ENCODE measurements around the gene SYPL2.

The SYPL2 gene

DNA sequence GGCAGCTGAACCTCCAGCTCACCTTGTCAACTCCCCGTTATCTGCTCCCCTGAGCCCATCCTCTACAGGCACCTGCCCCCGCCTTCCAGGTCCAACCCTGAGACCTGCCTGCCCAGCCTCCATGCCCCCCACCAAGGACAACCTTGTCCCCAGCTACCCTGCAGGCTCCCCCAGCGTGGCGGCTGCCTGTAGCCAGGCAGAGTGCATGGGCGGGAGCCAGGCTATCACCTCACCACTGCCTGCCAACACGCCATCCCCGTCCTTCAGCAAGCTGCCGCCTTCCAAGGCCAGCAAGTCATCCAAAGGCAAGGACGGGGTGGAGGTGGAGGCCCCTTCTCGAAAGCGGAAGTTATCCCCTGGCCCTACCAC lies 24.6 kb downstream of the SYPL2 start:
- Histone ChIP-seq H3K4me3 (replicated peaks; ENCODE audit: insufficient read depth, low read length) (no peak overlapping the region), H3K27me3 (ENCODE audit: insufficient read depth, poor library complexity, severe bottlenecking) (no peaks in the 10 kb centered on the region), H3K27ac (replicated peaks) (no peak overlapping the region)
- TF ChIP-seq, protein P1, sequence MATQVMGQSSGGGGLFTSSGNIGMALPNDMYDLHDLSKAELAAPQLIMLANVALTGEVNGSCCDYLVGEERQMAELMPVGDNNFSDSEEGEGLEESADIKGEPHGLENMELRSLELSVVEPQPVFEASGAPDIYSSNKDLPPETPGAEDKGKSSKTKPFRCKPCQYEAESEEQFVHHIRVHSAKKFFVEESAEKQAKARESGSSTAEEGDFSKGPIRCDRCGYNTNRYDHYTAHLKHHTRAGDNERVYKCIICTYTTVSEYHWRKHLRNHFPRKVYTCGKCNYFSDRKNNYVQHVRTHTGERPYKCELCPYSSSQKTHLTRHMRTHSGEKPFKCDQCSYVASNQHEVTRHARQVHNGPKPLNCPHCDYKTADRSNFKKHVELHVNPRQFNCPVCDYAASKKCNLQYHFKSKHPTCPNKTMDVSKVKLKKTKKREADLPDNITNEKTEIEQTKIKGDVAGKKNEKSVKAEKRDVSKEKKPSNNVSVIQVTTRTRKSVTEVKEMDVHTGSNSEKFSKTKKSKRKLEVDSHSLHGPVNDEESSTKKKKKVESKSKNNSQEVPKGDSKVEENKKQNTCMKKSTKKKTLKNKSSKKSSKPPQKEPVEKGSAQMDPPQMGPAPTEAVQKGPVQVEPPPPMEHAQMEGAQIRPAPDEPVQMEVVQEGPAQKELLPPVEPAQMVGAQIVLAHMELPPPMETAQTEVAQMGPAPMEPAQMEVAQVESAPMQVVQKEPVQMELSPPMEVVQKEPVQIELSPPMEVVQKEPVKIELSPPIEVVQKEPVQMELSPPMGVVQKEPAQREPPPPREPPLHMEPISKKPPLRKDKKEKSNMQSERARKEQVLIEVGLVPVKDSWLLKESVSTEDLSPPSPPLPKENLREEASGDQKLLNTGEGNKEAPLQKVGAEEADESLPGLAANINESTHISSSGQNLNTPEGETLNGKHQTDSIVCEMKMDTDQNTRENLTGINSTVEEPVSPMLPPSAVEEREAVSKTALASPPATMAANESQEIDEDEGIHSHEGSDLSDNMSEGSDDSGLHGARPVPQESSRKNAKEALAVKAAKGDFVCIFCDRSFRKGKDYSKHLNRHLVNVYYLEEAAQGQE (IDR thresholded peaks at IDR 0.05; ENCODE audit: insufficient replicate concordance, low read depth) = no peak
- no peak for TF ChIP-seq SPI1 (IDR thresholded peaks at IDR 0.05; ENCODE audit: borderline replicate concordance, low read depth)
- TF ChIP-seq, protein P2, sequence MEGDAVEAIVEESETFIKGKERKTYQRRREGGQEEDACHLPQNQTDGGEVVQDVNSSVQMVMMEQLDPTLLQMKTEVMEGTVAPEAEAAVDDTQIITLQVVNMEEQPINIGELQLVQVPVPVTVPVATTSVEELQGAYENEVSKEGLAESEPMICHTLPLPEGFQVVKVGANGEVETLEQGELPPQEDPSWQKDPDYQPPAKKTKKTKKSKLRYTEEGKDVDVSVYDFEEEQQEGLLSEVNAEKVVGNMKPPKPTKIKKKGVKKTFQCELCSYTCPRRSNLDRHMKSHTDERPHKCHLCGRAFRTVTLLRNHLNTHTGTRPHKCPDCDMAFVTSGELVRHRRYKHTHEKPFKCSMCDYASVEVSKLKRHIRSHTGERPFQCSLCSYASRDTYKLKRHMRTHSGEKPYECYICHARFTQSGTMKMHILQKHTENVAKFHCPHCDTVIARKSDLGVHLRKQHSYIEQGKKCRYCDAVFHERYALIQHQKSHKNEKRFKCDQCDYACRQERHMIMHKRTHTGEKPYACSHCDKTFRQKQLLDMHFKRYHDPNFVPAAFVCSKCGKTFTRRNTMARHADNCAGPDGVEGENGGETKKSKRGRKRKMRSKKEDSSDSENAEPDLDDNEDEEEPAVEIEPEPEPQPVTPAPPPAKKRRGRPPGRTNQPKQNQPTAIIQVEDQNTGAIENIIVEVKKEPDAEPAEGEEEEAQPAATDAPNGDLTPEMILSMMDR (IDR thresholded peaks at IDR 0.05; ENCODE audit: insufficient read depth, low read length) = no peak
- TF ChIP-seq GABPA (IDR thresholded peaks at IDR 0.05; ENCODE audit: low read depth) = no peak
- TF ChIP-seq POLR2AphosphoS5 (IDR thresholded peaks at IDR 0.05; ENCODE audit: low read depth) = no peak
- DNase-seq (ENCODE audit: low read depth in 1 of 2, low spot score in 1 of 2) = no peak

- H3K27ac ChIP-seq (replicated peaks) = no peak overlapping the region
- TF ChIP-seq SPI1 (IDR thresholded peaks at IDR 0.05; ENCODE audit: borderline replicate concordance, low read depth) = no peak
- TF ChIP-seq, protein P2 (IDR thresholded peaks at IDR 0.05; ENCODE audit: insufficient read depth, low read length) = no peak
- TF ChIP-seq POLR2AphosphoS5 (IDR thresholded peaks at IDR 0.05; ENCODE audit: low read depth) = no peak
- TF ChIP-seq, protein P1 (IDR thresholded peaks at IDR 0.05; ENCODE audit: insufficient replicate concordance, low read depth) = no peak
- no peak for TF ChIP-seq GABPA (IDR thresholded peaks at IDR 0.05; ENCODE audit: low read depth)
Measured at GRCh38 chr1:109491372-109491771, 25.0 kb downstream of the SYPL2 start.

GRCh38 chr1:109492779-109493178 lies 26.4 kb downstream of the SYPL2 start:
- TF ChIP-seq, protein P1 (IDR thresholded peaks at IDR 0.05; ENCODE audit: insufficient replicate concordance, low read depth) = no peak
- TF ChIP-seq GABPA (IDR thresholded peaks at IDR 0.05; ENCODE audit: low read depth) (no peak), POLR2AphosphoS5 (IDR thresholded peaks at IDR 0.05; ENCODE audit: low read depth) (no peak), SPI1 (IDR thresholded peaks at IDR 0.05; ENCODE audit: borderline replicate concordance, low read depth) (no peak)
- TF ChIP-seq, protein P2 (IDR thresholded peaks at IDR 0.05; ENCODE audit: insufficient read depth, low read length) = no peak
- no peak overlapping the region for H3K27ac ChIP-seq (replicated peaks)
- DNase-seq (ENCODE audit: low read depth in 1 of 2, low spot score in 1 of 2) = no peak
- no peaks in the 10 kb centered on the region for H3K27me3 ChIP-seq (ENCODE audit: insufficient read depth, poor library complexity, severe bottlenecking)
- H3K4me3 ChIP-seq (replicated peaks; ENCODE audit: insufficient read depth, low read length) = no peak overlapping the region

More at GRCh38 chr1:109491372-109491771, 25.0 kb downstream of the SYPL2 start:
- DNase-seq (ENCODE audit: low read depth in 1 of 2, low spot score in 1 of 2) = no peak
- Histone ChIP-seq H3K4me3 (replicated peaks; ENCODE audit: insufficient read depth, low read length) (no peak overlapping the region), H3K27me3 (ENCODE audit: insufficient read depth, poor library complexity, severe bottlenecking) (no peaks in the 10 kb centered on the region)
